ENCODE measurements around the gene PTGIR. TPM values are rescaled to one million over a fixed set of nuclear protein-coding genes. Genes with fewer than 3 reads are reported as not detected.

PTGIR gene
- total and polyA plus RNA-seq, 9 donors: 0.24 to 1.8 (median 0.71) TPM

DNA sequence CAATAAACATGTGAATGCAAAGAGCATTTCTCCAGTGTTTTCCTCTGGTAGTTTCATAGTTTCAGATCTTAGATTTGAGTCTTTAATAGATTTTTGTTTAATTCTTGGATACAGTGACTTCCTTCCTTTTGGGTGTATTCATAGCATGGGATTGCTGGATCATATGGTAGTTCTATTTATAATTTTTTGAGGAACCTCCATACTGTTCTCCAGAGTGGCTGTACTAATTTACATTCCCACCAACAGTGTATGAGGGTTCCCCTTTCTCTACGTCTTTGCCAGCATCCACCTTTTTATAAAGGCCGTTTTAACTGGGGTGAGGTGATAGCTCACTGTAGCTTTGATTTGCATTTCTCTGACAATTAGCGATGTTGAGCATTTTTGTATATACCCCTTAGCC lies 33.0 kb downstream of the PTGIR start:
- no peak for DNase-seq
- no peaks in the 10 kb centered on the region for H3K36me3 ChIP-seq
- TF ChIP-seq POLR2A (IDR thresholded peaks at IDR 0.05) (no peak), EP300 (IDR thresholded peaks at IDR 0.05) (no peak)
- TF ChIP-seq, protein P1, sequence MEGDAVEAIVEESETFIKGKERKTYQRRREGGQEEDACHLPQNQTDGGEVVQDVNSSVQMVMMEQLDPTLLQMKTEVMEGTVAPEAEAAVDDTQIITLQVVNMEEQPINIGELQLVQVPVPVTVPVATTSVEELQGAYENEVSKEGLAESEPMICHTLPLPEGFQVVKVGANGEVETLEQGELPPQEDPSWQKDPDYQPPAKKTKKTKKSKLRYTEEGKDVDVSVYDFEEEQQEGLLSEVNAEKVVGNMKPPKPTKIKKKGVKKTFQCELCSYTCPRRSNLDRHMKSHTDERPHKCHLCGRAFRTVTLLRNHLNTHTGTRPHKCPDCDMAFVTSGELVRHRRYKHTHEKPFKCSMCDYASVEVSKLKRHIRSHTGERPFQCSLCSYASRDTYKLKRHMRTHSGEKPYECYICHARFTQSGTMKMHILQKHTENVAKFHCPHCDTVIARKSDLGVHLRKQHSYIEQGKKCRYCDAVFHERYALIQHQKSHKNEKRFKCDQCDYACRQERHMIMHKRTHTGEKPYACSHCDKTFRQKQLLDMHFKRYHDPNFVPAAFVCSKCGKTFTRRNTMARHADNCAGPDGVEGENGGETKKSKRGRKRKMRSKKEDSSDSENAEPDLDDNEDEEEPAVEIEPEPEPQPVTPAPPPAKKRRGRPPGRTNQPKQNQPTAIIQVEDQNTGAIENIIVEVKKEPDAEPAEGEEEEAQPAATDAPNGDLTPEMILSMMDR (IDR thresholded peaks at IDR 0.05): no peak
- no peaks in the 10 kb centered on the region for H3K27me3 ChIP-seq
- no peaks in the 10 kb centered on the region for H3K4me1 ChIP-seq (ENCODE audit: insufficient read depth)
- intact Hi-C loops (cut with DNase I): no loop called here
- no peak overlapping the region for H3K27ac ChIP-seq
- H3K9me3 ChIP-seq: no peaks in the 10 kb centered on the region
- WGBS, 3 donors: 79 to 83% (median 83%) methylated on average over 3 of the region's 3 CpGs
- no peak overlapping the region for H3K4me3 ChIP-seq

DNA sequence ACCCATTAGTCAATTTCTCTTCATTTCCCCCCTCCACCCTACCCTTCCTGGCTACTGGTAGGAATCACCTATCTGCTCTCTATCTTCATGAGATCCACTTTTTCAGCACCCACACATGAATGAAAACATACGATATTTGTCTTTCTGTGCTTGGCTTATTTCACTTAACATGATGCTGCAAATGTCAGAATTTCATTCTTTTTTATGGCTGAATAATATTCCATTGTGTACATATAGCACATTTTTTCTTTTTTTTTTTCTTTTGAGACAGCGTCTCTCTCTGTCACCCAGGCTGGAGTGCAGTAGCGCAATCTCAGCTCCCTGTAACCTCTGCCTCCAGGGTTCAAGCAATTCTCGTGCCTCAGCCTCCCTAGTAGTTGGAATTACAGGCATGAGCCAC lies 33.6 kb downstream of the PTGIR start:
- H3K4me1 ChIP-seq (ENCODE audit: insufficient read depth): no peaks in the 10 kb centered on the region
- H3K27ac ChIP-seq: no peak overlapping the region
- intact Hi-C loops (cut with DNase I): no loop called here
- 93 to 98% (median 94%) methylated on average over 4 of the region's 4 CpGs for WGBS, 3 donors
- TF ChIP-seq EP300 (IDR thresholded peaks at IDR 0.05): no peak
- TF ChIP-seq, protein P1 (IDR thresholded peaks at IDR 0.05): no peak
- TF ChIP-seq POLR2A (IDR thresholded peaks at IDR 0.05): no peak
- no peak overlapping the region for H3K4me3 ChIP-seq
- H3K27me3 ChIP-seq: no peaks in the 10 kb centered on the region
- H3K9me3 ChIP-seq: no peaks in the 10 kb centered on the region
- DNase-seq: no peak
- H3K36me3 ChIP-seq: no peaks in the 10 kb centered on the region

DNA sequence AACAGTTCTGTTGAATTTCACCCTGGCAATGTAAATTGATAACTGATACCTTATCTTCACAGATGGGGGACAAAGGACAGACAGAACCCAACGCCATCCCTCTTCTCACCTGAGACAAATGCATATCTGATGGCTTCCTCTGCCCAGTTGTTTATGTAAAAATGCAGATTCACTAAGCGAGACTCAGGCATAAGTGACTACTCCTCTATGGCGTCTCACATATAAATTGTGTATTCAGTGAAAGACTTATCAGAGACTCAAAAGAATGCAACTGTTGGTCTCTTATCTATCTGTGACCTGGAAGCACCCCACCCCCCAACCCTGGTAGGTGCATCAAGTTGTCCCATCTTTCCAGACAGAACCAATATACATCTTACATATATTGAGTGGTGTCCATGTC lies 37.0 kb downstream of the PTGIR start:
- no peak for DNase-seq
- Histone ChIP-seq H3K27me3 (no peaks in the 10 kb centered on the region), H3K4me3 (no peak overlapping the region), H3K4me1 (ENCODE audit: insufficient read depth) (no peaks in the 10 kb centered on the region), H3K9me3 (no peaks in the 10 kb centered on the region), H3K27ac (no peak overlapping the region), H3K36me3 (no peaks in the 10 kb centered on the region)
- intact Hi-C loops (cut with DNase I): no loop called here
- no peak for TF ChIP-seq POLR2A (IDR thresholded peaks at IDR 0.05)
- TF ChIP-seq, protein P1 (IDR thresholded peaks at IDR 0.05): no peak
- no peak for TF ChIP-seq EP300 (IDR thresholded peaks at IDR 0.05)
- WGBS, 3 donors: 84 to 88% (median 86%) methylated on average over 3 of the region's 3 CpGs

DNA sequence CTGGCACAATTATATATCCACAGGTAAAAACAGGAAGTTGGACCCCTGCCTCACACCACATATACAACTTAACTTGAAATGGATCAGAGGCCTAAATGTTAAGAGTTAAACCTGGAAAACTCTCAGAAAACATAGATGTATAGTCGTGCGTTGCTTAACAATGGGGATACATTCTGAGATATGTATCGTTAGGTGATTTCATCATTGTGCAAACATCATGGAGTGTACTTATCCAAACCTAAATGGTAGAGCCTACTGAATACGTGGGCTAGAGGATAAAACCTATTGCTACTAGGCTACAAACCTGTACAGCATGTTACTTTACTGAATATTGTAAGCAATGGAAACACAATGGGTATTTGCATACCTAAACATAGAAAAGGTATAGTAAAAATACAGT lies 38.6 kb downstream of the PTGIR start:
- Histone ChIP-seq H3K27me3 (no peaks in the 10 kb centered on the region), H3K36me3 (no peaks in the 10 kb centered on the region), H3K9me3 (no peaks in the 10 kb centered on the region), H3K4me1 (ENCODE audit: insufficient read depth) (no peaks in the 10 kb centered on the region), H3K4me3 (no peak overlapping the region), H3K27ac (no peak overlapping the region)
- intact Hi-C loops (cut with DNase I): no loop called here
- 86 to 91% (median 90%) methylated on average over 4 of the region's 4 CpGs for WGBS, 3 donors
- DNase-seq: no peak
- TF ChIP-seq, protein P1 (IDR thresholded peaks at IDR 0.05): no peak
- no peak for TF ChIP-seq POLR2A (IDR thresholded peaks at IDR 0.05)
- TF ChIP-seq EP300 (IDR thresholded peaks at IDR 0.05): no peak

DNA sequence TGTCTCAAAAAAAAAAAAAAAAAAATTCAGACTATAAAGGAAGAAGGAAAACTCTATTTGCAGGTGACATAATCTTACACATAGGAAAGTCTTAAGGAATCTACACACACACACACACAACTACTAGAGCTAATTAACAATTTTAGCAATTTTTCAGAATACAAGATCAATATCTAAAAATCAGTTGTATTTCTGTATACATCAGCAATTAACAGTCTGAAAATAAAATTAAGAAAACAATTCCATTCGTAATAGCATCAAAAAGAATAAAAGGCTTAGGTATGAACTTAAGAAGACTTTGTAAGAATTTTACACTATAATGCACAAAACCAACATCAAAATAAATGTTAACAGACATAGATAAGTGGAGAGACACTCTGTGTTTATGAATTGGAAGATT lies 39.4 kb downstream of the PTGIR start:
- Histone ChIP-seq H3K4me1 (ENCODE audit: insufficient read depth) (no peaks in the 10 kb centered on the region), H3K27me3 (no peaks in the 10 kb centered on the region), H3K4me3 (no peak overlapping the region), H3K36me3 (no peaks in the 10 kb centered on the region), H3K9me3 (no peaks in the 10 kb centered on the region), H3K27ac (no peak overlapping the region)
- 93 to 95% (median 94%) methylated on average over 1 of the region's 1 CpG for WGBS, 3 donors
- TF ChIP-seq, protein P1 (IDR thresholded peaks at IDR 0.05): no peak
- no peak for TF ChIP-seq EP300 (IDR thresholded peaks at IDR 0.05)
- TF ChIP-seq POLR2A (IDR thresholded peaks at IDR 0.05): no peak
- intact Hi-C loops (cut with DNase I): no loop called here
- DNase-seq: no peak

All from ovary (tissue), 9 donors.